Measurements from ENCODE around the gene WDR74. TPM values are rescaled to one million over a fixed set of nuclear protein-coding genes. Genes with fewer than 3 reads are reported as not detected.
A peak's percentile ranks its signal among the peaks of the same experiment; 100 is the strongest.

WDR74 gene
- total and polyA plus RNA-seq, 9 of the 15 experiments (the other 6 are each of a cell fraction or from before 2014, with no cell fraction given): 32.7 to 210 (median 114) TPM

DNA sequence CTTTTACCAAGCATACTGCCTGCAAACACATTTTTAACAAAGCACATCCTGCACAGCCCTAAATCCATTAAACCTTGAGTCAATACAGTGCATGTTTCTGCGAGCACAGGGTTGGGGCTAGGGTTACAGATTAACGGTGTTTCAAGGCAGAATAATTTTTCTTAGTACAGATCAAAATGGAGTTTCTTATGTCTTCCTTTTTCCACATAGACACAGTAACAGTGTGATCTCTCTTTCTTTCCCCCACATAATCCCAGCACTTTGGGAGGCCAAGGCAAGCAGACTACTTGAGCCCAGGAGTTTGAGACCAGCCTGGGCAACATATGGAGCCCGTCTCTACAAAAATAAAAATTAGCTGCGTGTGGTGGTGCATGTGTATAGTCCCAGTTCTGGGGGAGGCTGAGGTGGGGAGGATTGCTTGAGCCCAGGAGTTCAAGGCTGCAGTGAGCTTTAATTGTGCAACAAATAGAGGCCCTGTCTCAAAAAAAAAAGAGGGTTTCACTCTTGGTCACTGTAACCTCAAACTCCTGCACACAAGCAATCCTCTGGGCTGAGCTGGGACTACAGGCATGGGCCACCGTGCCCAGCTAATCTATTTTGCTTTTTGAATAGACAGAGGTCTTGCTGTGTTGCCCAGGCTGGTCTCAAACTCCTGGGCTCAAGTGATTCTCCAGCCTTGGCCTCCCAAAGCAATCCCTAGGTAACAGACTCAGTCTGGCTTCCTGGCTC, 21.6 kb upstream of the WDR74 start (continued):
- TF ChIP-seq NELFE (IDR thresholded peaks at IDR 0.05; ENCODE audit: insufficient read depth, insufficient read length): no peak
- TF ChIP-seq COPS2 (conservative IDR thresholded peaks at IDR 0.05): no peak
- TF ChIP-seq, protein P1, sequence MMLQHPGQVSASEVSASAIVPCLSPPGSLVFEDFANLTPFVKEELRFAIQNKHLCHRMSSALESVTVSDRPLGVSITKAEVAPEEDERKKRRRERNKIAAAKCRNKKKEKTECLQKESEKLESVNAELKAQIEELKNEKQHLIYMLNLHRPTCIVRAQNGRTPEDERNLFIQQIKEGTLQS (IDR thresholded peaks at IDR 0.05): no peak
- TF ChIP-seq, protein P1 (CRISPR knock-in tag; conservative IDR thresholded peaks at IDR 0.05): no peak
- peak; percentile 72 for TF ChIP-seq ZNF41 (CRISPR knock-in tag; conservative IDR thresholded peaks at IDR 0.05)
- TF ChIP-seq E2F3 (CRISPR knock-in tag; IDR thresholded peaks at IDR 0.05): peak; percentile 47; the same call in 1 of the 2 replicates
- TF ChIP-seq, protein P2, sequence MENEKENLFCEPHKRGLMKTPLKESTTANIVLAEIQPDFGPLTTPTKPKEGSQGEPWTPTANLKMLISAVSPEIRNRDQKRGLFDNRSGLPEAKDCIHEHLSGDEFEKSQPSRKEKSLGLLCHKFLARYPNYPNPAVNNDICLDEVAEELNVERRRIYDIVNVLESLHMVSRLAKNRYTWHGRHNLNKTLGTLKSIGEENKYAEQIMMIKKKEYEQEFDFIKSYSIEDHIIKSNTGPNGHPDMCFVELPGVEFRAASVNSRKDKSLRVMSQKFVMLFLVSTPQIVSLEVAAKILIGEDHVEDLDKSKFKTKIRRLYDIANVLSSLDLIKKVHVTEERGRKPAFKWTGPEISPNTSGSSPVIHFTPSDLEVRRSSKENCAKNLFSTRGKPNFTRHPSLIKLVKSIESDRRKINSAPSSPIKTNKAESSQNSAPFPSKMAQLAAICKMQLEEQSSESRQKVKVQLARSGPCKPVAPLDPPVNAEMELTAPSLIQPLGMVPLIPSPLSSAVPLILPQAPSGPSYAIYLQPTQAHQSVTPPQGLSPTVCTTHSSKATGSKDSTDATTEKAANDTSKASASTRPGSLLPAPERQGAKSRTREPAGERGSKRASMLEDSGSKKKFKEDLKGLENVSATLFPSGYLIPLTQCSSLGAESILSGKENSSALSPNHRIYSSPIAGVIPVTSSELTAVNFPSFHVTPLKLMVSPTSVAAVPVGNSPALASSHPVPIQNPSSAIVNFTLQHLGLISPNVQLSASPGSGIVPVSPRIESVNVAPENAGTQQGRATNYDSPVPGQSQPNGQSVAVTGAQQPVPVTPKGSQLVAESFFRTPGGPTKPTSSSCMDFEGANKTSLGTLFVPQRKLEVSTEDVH (IDR thresholded peaks at IDR 0.05; ENCODE audit: low read depth, partially characterized antibody): no peak
- no peak for TF ChIP-seq PHB (CRISPR knock-in tag; IDR thresholded peaks at IDR 0.05)
- no peak for TF ChIP-seq ATF1 (CRISPR knock-in tag; IDR thresholded peaks at IDR 0.05)
- TF ChIP-seq ATF1 (tag; IDR thresholded peaks at IDR 0.05): no peak; the same call in 1 of the 2 replicates
- TF ChIP-seq ZBTB1 (CRISPR knock-in tag; IDR thresholded peaks at IDR 0.05; ENCODE audit: borderline replicate concordance, low read depth): no peak
- TF ChIP-seq, protein P3, sequence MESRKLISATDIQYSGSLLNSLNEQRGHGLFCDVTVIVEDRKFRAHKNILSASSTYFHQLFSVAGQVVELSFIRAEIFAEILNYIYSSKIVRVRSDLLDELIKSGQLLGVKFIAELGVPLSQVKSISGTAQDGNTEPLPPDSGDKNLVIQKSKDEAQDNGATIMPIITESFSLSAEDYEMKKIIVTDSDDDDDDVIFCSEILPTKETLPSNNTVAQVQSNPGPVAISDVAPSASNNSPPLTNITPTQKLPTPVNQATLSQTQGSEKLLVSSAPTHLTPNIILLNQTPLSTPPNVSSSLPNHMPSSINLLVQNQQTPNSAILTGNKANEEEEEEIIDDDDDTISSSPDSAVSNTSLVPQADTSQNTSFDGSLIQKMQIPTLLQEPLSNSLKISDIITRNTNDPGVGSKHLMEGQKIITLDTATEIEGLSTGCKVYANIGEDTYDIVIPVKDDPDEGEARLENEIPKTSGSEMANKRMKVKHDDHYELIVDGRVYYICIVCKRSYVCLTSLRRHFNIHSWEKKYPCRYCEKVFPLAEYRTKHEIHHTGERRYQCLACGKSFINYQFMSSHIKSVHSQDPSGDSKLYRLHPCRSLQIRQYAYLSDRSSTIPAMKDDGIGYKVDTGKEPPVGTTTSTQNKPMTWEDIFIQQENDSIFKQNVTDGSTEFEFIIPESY (CRISPR knock-in tag; IDR thresholded peaks at IDR 0.05): no peak
- no peak for TF ChIP-seq ZBTB8A (IDR thresholded peaks at IDR 0.05; ENCODE audit: partially characterized antibody)
- no peak for TF ChIP-seq NFIC (IDR thresholded peaks at IDR 0.05)
- TF ChIP-seq TBL1XR1 (IDR thresholded peaks at IDR 0.05; ENCODE audit: low read length in 2 of 2): no peak
- TF ChIP-seq ZNF717 (CRISPR knock-in tag; IDR thresholded peaks at IDR 0.05): no peak
- TF ChIP-seq, protein P4, sequence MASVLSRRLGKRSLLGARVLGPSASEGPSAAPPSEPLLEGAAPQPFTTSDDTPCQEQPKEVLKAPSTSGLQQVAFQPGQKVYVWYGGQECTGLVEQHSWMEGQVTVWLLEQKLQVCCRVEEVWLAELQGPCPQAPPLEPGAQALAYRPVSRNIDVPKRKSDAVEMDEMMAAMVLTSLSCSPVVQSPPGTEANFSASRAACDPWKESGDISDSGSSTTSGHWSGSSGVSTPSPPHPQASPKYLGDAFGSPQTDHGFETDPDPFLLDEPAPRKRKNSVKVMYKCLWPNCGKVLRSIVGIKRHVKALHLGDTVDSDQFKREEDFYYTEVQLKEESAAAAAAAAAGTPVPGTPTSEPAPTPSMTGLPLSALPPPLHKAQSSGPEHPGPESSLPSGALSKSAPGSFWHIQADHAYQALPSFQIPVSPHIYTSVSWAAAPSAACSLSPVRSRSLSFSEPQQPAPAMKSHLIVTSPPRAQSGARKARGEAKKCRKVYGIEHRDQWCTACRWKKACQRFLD (CRISPR knock-in tag; IDR thresholded peaks at IDR 0.05): peak; percentile 62; the same call in 1 of the 2 replicates
- TF ChIP-seq PURB (CRISPR knock-in tag; IDR thresholded peaks at IDR 0.05; ENCODE audit: low read depth): no peak
- TF ChIP-seq ZNF121 (CRISPR knock-in tag; conservative IDR thresholded peaks at IDR 0.05): no peak
- TF ChIP-seq, protein P5, sequence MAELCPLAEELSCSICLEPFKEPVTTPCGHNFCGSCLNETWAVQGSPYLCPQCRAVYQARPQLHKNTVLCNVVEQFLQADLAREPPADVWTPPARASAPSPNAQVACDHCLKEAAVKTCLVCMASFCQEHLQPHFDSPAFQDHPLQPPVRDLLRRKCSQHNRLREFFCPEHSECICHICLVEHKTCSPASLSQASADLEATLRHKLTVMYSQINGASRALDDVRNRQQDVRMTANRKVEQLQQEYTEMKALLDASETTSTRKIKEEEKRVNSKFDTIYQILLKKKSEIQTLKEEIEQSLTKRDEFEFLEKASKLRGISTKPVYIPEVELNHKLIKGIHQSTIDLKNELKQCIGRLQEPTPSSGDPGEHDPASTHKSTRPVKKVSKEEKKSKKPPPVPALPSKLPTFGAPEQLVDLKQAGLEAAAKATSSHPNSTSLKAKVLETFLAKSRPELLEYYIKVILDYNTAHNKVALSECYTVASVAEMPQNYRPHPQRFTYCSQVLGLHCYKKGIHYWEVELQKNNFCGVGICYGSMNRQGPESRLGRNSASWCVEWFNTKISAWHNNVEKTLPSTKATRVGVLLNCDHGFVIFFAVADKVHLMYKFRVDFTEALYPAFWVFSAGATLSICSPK (IDR thresholded peaks at IDR 0.05; ENCODE audit: borderline replicate concordance): no peak

Data from K562 (cell line).